PFSK-1 (cell line): ENCODE data around the gene PLA2G4D.

ENCODE experiments used
- FOXP2 ChIP-seq: optimal IDR thresholded peaks from 2 replicates; pipeline ENCODE3; 2011; ENCODE audit warnings: borderline replicate concordance, control low read depth, inconsistent platforms; ENCODE audit not compliant: insufficient read depth; ENCODE audit errors: extremely low read length, extremely low read depth
- POLR2AphosphoS5 ChIP-seq: IDR thresholded peaks from 2 replicates; pipeline ENCODE4 v1.6.1; 2012; ENCODE audit warnings: low read depth, mild to moderate bottlenecking, control low read depth, low read length, moderate library complexity
- REST ChIP-seq, 2 experiments: IDR thresholded peaks; 2 replicates each; pipeline versions ENCODE4 v1.6.1 to v1.8.0; 2011 to 2012; ENCODE audit warnings: low read depth in 2 of 2, low read length in 2 of 2, control low read depth in 1 of 2, inconsistent platforms in 1 of 2, mild to moderate bottlenecking in 1 of 2, moderate library complexity in 1 of 2; ENCODE audit not compliant: insufficient read depth in 1 of 2
- SIN3A ChIP-seq: IDR thresholded peaks from 2 replicates; pipeline ENCODE4 v1.6.1; 2012; ENCODE audit warnings: mild to moderate bottlenecking, low read length, moderate library complexity, borderline replicate concordance; ENCODE audit not compliant: insufficient read depth
- TAF1 ChIP-seq: IDR thresholded peaks from 2 replicates; pipeline ENCODE4 v1.6.1; 2012; ENCODE audit warnings: low read length, control low read depth, borderline replicate concordance; ENCODE audit not compliant: insufficient read depth

PLA2G4D gene

GRCh38 chr15:42033214-42033873, 61.0 kb downstream of the PLA2G4D start:
- no peak for TF ChIP-seq TAF1
- no peak for TF ChIP-seq REST (IDR thresholded peaks at IDR 0.05; ENCODE audit: insufficient read depth in 1 of 2, low read depth in 2 of 2, low read length in 2 of 2)

GRCh38 chr15:42032376-42033213, 61.8 kb downstream of the PLA2G4D start:
- TF ChIP-seq SIN3A (no peak), REST (IDR thresholded peaks at IDR 0.05; ENCODE audit: insufficient read depth in 1 of 2, low read depth in 2 of 2, low read length in 2 of 2) (no peak), TAF1 (no peak)

- TF ChIP-seq FOXP2 (no peak), TAF1 (no peak), SIN3A (no peak), POLR2AphosphoS5 (no peak), REST (IDR thresholded peaks at IDR 0.05; ENCODE audit: insufficient read depth in 1 of 2, low read depth in 2 of 2, low read length in 2 of 2) (no peak)
Observed at GRCh38 chr15:42031198-42031915, 63.0 kb downstream of the PLA2G4D start.

- TF ChIP-seq POLR2AphosphoS5 (no peak), FOXP2 (no peak), SIN3A (no peak), TAF1 (no peak), REST (IDR thresholded peaks at IDR 0.05; ENCODE audit: insufficient read depth in 1 of 2, low read depth in 2 of 2, low read length in 2 of 2) (no peak)
Observed at GRCh38 chr15:42027521-42027920, 66.8 kb downstream of the PLA2G4D start.
